RPMI7951 (cell line): Measurements from ENCODE around the gene OSBPL5. TPM values are rescaled to one million over a fixed set of nuclear protein-coding genes. Genes with fewer than 3 reads are reported as not detected.
"Not testable (repeated sequence)": the region's sequence is repeated elsewhere in the genome, so short reads cannot be mapped to it uniquely, and the experiment has no call there.

Experiments
- DNase-seq: peaks from one replicate; pipeline ENCODE4 v3.0.0-alpha.2; 2012; ENCODE audit warnings: low read depth
- total RNA-seq: library from RNA; depleted of rRNA; stranded (reverse); fragments of >200 nt; shearing (Covaris generic); gene quantifications from 2 replicates; pipeline ENCODE4 v1.2.3, GENCODE V29; 2014

OSBPL5 gene
- total RNA-seq, 1 experiment from 2014 or later, result 25.2 TPM

- no peak for DNase-seq
Measured at GRCh38 chr11:3121416-3121815, 43.7 kb downstream of the OSBPL5 start.

DNA sequence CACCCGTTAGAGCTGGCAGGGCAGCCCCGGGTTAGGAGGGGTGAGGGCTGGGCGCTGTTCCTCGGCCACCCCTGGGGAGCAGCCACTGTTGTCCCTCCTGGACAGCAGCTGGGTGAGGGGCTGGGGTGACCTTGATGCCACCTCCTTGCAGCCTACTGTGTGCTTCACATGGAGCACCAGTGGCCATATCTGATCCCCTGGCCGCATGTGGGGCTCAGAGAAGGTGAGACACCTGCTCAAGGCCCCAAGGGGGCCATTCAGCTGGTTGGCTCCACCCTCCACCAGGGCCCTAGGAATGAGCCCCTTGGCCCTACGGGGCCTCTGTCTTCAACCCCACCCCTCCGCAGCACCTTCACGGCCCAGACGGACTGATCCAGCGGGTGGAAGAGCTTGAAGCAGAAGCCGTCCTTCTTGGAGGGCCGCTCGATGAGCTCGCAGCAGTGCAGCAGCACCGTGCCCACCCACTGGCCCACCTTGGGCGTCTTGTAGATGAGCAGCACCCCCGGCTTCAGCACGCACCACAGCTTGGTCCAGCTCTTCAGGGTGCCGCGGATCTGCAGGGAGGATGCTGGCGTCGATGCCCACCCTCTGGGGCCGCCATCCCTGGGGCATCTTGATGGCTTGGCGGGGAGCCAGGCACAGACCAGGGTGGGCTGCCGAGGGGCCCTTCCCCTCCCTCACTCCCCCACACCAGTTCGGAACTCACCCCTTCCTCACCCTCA, 44.9 kb downstream of the OSBPL5 start:
- no peak for DNase-seq

DNA sequence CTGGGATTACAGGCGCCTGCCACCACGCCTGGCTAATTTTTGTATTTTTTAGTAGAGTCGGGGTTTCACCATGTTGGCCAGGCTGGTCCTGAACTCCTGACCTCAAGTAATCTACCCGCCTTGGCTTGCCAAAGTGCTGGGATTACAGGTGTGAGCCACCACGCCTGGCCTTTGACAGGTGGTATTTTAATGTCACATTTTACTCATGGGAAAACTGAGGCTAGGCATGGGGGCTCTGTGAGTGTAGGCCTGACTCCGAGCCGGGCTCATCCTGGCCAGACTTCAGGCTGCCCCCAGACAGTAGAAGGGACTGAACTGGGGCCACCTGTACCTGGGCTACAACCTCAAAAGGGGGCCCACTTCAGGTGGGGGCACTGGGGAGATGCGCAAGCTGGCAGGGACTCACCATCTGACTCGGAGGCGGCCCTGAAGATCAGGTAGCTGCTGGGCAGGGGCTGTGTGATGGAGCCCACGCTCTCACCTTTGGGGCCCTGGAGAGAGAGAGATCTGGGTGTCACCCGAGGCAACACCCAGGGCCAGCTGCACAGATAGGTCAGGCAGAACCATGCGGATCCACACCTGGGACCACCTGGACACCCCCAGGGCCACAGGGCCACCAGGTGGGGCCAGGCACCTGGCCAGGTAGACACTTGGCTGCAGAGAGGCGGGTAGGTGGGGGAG, 45.8 kb downstream of the OSBPL5 start:
- DNase-seq, result no peak

GRCh38 chr11:3115321-3115720, 49.8 kb downstream of the OSBPL5 start:
- DNase-seq, result no peak

DNA sequence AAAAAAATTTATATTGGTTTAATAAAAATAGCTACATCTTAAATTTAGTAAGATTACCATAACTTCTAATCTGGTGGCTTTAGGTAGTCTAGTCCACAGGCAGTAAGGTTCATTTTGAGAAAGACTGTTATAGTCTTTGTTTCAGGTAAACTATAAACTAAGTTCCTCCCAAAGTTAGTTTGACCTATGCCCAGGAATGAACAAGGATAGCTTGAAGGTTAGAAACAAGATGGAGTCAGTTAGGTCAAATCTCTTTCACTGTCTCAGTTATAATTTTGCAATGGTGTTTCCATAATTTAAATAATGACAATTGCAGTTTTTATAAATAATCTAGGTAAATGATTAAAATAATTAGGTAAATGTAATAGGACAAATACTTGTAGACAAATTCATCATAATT, 51.4 kb downstream of the OSBPL5 start:
- DNase-seq, result not testable (repeated sequence)

DNA sequence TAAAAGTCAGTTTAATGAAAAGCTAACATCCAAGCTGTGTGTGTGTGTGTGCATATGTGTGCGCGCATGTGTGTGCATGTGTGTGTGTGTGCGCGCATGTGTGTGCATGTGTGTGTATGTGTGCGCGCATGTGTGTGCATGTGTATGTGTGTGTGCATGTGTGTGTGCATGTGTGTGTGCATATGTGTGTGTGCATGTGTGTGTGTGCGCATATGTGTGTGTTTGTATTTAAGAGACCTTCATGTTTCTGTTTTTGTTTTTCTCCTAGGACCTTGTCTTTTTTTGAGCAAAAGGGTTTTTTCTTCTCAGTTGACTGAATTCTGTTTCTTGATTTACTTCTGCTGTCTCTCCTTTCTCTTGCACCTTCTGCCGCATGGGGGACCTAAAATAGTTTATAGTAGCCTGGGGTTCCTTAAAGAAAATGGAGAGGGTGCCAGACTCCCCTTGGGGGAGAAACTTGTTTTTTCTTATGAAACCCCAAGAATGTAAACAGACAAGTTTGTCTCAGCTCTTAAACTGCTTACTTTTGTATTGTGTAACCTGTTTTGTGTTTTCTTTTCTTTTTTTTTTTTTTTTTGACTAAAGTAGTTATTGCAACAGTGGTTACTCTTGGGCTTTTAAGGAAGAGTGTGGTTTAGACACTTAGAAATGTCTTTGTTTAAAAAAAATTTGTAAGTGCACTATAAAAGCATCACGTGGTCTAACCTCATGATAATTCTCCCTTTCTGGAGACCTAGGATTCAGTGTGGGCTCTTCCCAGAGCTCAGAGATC, 53.0 kb downstream of the OSBPL5 start:
- DNase-seq, result no peak

- DNase-seq, result no peak
Measured at GRCh38 chr11:3111466-3111865, 53.6 kb downstream of the OSBPL5 start.

- DNase-seq, result no peak
Measured at GRCh38 chr11:3109921-3110706, 55.0 kb downstream of the OSBPL5 start.

DNA sequence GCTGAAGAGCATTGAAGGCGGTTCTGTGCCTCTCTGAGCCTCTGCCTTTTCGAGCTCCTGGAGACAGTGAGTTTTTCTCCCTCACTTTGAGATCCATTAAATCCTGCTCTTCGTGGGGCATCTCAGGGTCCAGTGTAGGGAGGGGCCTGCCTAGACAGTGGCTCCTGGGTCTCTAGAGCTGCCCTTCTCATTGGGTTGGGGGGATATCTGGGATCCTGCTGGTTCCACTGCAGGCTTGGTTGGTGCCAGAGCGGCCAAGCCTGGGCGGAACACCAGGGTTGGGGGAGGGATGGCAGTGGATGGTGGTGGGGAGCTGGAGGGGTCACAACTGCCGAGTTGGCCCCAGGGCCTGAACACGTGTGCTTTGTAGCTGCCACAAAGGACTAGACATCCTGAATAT, 55.7 kb downstream of the OSBPL5 start:
- DNase-seq, result no peak

GRCh38 chr11:3108183-3108721, 56.9 kb downstream of the OSBPL5 start:
- no peak for DNase-seq

DNA sequence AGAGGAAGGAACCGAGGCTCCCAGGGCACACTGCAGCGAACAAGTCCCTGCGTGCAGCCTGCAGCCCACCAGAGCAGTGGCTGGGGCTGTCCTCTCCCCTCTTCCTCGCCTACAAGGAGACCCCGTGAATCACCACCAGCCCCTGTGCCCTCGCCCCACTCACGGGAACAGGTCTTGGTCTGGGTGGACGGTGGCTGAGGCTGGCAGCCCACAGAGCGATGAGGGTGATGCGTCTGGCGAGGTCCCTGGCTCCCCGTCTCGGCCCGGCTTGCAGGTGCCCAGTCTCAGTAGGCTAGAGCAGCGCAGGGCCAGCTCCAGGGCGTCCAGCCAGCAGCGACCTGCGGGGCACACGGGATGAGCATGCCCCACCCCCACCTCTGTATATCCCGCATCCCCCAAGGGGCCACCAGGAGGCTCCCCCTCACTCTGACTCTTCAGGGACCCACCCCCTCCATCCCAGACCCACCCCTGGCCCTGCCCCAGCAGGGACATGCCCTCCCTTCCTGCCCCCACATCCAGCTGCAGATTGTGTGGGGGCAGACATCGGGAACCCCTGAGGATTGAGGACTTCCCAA, 57.4 kb downstream of the OSBPL5 start:
- DNase-seq, result no peak

DNA sequence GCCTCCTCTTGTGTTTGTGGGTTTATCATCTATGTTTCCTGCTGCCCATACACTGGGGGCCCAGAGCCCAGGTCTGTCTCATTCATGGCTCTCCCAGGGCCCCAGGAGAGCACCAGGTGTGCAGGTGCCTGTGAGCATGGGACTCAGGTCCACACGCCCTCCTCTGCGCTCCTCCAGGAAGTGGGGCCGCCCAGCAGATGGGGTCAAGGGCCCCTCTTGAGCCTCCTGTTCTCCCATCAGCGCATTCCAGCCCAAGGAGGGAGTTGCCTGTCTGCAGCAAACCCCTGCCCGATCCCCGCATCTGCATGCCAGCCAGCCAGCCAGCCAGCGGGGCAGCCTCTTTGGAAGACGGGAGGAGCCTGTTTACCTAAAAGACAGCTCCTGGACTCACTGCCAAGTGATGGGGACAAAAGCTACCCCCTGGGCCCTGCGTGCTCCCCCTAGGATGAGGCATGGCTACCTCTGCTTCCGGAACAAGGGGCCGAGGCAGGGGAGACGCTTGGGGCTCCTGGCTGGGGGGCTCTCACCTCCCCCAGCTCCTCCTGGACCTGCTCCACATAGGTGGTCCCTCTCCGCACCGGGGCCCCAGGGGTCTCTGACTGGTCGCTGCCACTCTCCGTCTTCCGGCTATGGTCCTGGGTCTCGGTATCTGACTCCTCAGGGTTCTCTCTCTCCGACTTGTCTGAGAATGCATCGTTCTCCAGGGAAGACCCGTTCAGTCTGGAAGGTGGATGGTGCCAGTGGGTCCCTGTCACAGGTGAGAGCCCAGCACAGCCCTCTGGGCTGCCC, 58.2 kb downstream of the OSBPL5 start:
- no peak for DNase-seq

GRCh38 chr11:3105791-3106735, 59.0 kb downstream of the OSBPL5 start:
- DNase-seq, result no peak

GRCh38 chr11:3104961-3105790, 59.9 kb downstream of the OSBPL5 start:
- no peak for DNase-seq

DNA sequence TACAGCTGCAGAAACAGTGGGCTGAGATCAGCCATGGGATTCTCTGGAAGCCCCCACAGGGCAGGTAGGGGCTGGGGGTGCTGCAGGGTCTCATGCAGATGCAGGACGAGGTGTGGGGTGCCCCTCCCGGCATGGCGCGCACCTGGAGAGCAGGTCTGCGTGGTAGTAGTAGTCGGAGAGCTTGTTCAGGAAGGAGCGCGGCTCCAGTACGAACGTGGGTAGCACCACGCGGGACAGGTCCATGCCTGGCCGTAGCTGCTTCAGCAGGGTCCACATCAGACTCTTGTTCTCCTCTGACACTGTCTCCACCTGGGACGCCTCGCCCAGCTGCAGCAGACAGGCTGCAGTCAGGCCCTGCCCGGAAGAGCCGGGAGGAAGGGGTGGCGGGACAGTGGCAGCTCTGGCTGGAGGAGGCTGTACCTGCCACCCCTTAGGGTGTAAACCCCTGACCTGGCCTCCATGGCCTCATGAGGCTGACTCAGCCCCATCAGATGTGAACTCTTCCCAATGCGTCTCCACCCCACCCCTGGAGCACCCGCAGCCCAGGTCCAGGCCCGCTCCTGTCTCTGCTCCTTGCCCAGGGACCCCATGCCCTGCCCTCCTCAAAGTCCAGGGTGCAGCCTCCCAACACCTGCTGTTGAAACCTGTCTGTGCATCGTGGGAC, 60.9 kb downstream of the OSBPL5 start:
- DNase-seq, result no peak

DNA sequence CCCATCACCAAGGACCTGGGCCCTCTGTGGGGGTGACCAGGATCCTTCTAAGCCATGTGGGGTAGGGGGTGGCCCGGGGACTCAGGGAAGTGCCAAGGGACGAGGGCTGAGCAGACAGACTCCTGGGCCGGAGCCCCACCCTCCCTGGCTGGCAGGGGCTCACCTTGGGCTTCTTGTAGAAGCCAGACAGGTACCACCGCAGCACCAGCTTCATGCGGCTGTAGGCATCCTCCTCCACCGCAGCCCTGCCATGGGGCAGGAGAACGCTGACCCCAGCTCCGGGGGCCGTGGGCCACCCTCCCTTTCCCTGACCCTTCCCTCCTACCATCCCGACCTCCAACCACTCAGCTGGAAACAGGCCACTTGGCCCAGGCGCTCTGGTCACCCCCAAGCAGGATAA, 62.0 kb downstream of the OSBPL5 start:
- DNase-seq, result no peak

- no peak for DNase-seq
Measured at GRCh38 chr11:3102641-3102921, 62.5 kb downstream of the OSBPL5 start.
